Esophagus squamous epithelium (tissue), 5 donors: ENCODE measurements around the gene ANXA2. TPM values are rescaled to one million over a fixed set of nuclear protein-coding genes. Genes with fewer than 3 reads are reported as not detected.
A peak's percentile ranks its signal among the peaks of the same experiment; 100 is the strongest.
"Not testable (repeated sequence)": the region's sequence is repeated elsewhere in the genome, so short reads cannot be mapped to it uniquely, and the experiment has no call there.

Experiments used
- DNase-seq: peaks from one replicate; lab custom pipeline; 2025; lab: John Stamatoyannopoulos, UW
- H3K27ac ChIP-seq, 4 donors: fragments of 200-600 bp; sonication (generic); one replicate each; pipeline ENCODE4 v1.5.1; 2016 to 2019; ENCODE audit warnings: mild to moderate bottlenecking in 1 of 4
- H3K27me3 ChIP-seq, 4 donors: fragments of 200-600 bp; sonication (generic); 1 replicate in 3 of 4; 2 replicates in 1 of 4; pipeline versions ENCODE4 v1.5.1 to v1.6.0; 2017 to 2021; ENCODE audit warnings: antibody characterized with exemption in 1 of 4
- H3K36me3 ChIP-seq, 3 donors: fragments of 200-600 bp; sonication (generic); one replicate each; pipeline ENCODE4 v1.5.1; 2016 to 2019
- H3K4me1 ChIP-seq, 3 donors: fragments of 200-600 bp; sonication (generic); one replicate each; pipeline ENCODE4 v1.5.1; 2017 to 2019
- H3K4me3 ChIP-seq, 4 donors: fragments of 200-600 bp; sonication (generic); 1 replicate in 3 of 4; 2 replicates in 1 of 4; pipeline ENCODE4 v1.5.1; 2016 to 2019; ENCODE audit warnings: mild to moderate bottlenecking in 2 of 4, moderate library complexity in 1 of 4
- H3K9me3 ChIP-seq, 3 donors: fragments of 200-600 bp; sonication (generic); one replicate each; pipeline ENCODE4 v1.5.1; 2016 to 2019
- POLR2A ChIP-seq, 4 donors: fragments of 450-650 bp; IDR thresholded peaks; one replicate each; pipeline ENCODE4 v1.6.1; 2017; ENCODE audit warnings: antibody characterized with exemption in 4 of 4, mild to moderate bottlenecking in 4 of 4, moderate library complexity in 3 of 4
- WGBS, 2 donors: methylation state at CpG; one replicate each; pipeline ENCODE4 v1.1.5; 2018; 5-methylcytosine and 5-hydroxymethylcytosine counted together
- intact Hi-C: fragments of 100-400 bp; cut with DNase I; formaldehyde crosslinking; loops from one replicate; pipeline ENCODE4 v1.15.0; 2022
- total RNA-seq, 4 donors: library from RNA; depleted of rRNA; stranded (reverse); fragments of >200 nt; gene quantifications; one replicate each; pipeline ENCODE4 v1.1.0, GENCODE V29; 2016
- TF ChIP-seq, protein P1 (sequence below), 6 experiments: fragments of 450-650 bp in 4 of 6; fragments of 200-600 bp in 2 of 6; sonication (generic) in 2 of 6; IDR thresholded peaks; one replicate each; pipeline ENCODE4 v1.5.1; 2016 to 2019; ENCODE audit warnings: antibody characterized with exemption in 6 of 6, mild to moderate bottlenecking in 4 of 6, moderate library complexity in 4 of 6
- donor health status: DM: yes; HTN: yes; CAD: no.

ANXA2 gene
- total RNA-seq, 4 donors from 2014 or later: 2,116 to 2,445 (median 2,399) TPM

DNA sequence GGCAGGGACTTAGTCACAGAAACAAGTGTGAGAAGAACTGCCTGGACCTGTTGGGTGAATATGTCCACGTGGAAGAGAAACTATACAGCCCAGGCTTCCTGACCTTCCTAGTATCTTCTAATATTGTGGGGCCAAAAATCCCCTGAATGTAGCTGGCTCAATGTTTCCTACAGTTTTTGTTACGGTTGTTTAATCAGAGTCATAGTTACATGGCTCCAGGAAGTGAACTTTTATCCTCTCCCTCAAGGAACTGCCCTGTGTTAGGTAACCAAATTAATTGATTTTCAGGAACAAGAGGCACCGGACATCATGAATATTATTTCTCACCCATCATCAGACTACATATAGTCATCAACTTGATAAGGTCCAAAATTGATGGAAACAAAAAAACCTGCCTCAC lies 59.0 kb downstream of the ANXA2 start:
- Histone ChIP-seq H3K36me3 (peaks cover 0 to 2% (median 0%) of the 10 kb centered on the region in 3 donors), H3K27ac (no peak overlapping the region), H3K4me3 (no peak overlapping the region), H3K4me1 (no peaks in the 10 kb centered on the region), H3K27me3 (no peaks in the 10 kb centered on the region), H3K9me3 (no peaks in the 10 kb centered on the region)
- DNase-seq: no peak
- 46 to 50% methylated on average over 3 of the region's 3 CpGs for WGBS, 2 donors
- TF ChIP-seq, protein P1, sequence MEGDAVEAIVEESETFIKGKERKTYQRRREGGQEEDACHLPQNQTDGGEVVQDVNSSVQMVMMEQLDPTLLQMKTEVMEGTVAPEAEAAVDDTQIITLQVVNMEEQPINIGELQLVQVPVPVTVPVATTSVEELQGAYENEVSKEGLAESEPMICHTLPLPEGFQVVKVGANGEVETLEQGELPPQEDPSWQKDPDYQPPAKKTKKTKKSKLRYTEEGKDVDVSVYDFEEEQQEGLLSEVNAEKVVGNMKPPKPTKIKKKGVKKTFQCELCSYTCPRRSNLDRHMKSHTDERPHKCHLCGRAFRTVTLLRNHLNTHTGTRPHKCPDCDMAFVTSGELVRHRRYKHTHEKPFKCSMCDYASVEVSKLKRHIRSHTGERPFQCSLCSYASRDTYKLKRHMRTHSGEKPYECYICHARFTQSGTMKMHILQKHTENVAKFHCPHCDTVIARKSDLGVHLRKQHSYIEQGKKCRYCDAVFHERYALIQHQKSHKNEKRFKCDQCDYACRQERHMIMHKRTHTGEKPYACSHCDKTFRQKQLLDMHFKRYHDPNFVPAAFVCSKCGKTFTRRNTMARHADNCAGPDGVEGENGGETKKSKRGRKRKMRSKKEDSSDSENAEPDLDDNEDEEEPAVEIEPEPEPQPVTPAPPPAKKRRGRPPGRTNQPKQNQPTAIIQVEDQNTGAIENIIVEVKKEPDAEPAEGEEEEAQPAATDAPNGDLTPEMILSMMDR (IDR thresholded peaks at IDR 0.05): no peak
- no peak for TF ChIP-seq POLR2A (IDR thresholded peaks at IDR 0.05)
- intact Hi-C loops: no loop called here

DNA sequence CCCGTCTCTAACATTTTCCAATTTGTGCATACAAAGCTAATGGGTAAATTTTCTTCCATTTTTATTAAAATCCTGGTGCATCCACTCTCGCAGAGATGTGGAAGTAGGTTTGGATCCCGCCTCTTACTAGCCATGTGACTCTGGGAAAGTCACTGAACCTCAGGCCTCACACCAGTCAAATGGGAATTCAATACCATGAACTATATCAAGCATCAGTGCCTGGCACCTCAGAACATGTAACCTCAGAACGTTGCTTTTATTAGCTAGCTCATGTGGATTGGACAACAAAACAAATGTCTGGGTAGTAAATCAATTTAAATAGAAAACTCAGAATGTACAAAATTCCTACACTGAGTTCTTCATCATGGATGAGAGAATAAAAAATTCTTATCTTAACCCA lies 60.7 kb downstream of the ANXA2 start:
- TF ChIP-seq POLR2A (IDR thresholded peaks at IDR 0.05): no peak
- TF ChIP-seq, protein P1 (IDR thresholded peaks at IDR 0.05): no peak
- Histone ChIP-seq H3K4me3 (no peak overlapping the region), H3K9me3 (no peaks in the 10 kb centered on the region), H3K4me1 (no peaks in the 10 kb centered on the region), H3K36me3 (no peaks in the 10 kb centered on the region), H3K27me3 (no peaks in the 10 kb centered on the region), H3K27ac (no peak overlapping the region)
- DNase-seq: no peak
- intact Hi-C loops: no loop called here
- 73 to 83% methylated on average over 4 of the region's 4 CpGs for WGBS, 2 donors

DNA sequence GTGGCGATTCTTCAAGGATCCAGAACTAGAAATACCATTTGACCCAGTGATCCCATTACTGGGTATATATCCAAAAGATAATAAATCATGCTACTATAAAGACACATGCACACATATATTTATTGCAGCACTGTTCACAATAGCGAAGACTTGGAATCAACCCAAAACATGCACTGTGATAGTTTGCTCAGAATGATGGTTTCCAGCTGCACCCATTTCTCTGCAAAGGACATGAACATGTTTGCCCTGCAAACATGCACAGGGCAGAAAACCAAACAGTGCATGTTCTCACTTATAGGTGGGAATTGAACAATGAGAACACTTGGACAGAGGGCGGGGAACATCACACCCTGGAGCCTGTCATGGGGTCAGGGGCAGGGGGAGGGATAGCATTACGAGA lies 62.5 kb downstream of the ANXA2 start:
- H3K4me1 ChIP-seq, DNase-seq, H3K4me3 ChIP-seq, H3K9me3 ChIP-seq, intact Hi-C loops, H3K27ac ChIP-seq, H3K27me3 ChIP-seq, H3K36me3 ChIP-seq: not testable (repeated sequence)
- 62 to 80% methylated on average over 3 of the region's 4 CpGs for WGBS, 2 donors

DNA sequence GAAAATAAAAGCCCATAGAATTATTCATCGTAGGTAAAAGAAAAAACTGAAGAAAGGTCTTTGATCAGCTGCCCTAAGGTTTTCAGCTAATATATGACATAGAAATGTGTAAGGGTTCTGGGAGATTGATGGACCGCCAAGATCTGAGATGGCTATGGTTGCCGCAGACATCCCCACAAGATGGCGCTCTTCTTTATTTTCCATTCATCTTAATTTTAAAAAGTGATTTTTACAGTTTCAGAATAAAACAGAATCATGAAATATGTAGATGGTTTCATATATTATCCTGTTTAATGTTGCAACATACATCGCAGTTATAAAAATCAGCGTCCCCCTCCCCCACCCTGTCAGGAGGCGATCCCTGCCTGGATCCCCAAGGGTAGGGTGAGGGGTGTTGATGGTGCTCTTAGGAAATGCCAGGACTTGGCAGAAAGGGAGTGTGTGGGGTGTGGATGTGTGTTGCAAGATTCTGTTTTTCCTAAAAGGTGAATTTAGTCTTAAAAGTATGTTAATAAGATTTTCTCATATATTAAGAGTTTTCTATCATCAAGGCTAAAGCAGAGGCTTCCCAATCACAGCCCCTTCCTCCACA lies 68.8 kb downstream of the ANXA2 start:
- intact Hi-C loops: loop anchor here (10.0 kb wide), 1 partner anchor 604 kb away; no protein-coding TSS in a partner anchor
- TF ChIP-seq POLR2A (IDR thresholded peaks at IDR 0.05): no peak
- TF ChIP-seq, protein P1 (IDR thresholded peaks at IDR 0.05): peak; percentile 28 to 66 (median 54)
- no peak for DNase-seq
- H3K9me3 ChIP-seq: no peaks in the 10 kb centered on the region
- 7 to 16% methylated on average over 7 of the region's 7 CpGs for WGBS, 2 donors
- no peaks in the 10 kb centered on the region for H3K36me3 ChIP-seq
- no peak overlapping the region for H3K27ac ChIP-seq
- no peak overlapping the region for H3K4me3 ChIP-seq
- H3K27me3 ChIP-seq: peaks cover 0 to 51% (median 0%) of the 10 kb centered on the region in 4 donors
- peaks cover 0 to 4% (median 4%) of the 10 kb centered on the region in 3 donors for H3K4me1 ChIP-seq

DNA sequence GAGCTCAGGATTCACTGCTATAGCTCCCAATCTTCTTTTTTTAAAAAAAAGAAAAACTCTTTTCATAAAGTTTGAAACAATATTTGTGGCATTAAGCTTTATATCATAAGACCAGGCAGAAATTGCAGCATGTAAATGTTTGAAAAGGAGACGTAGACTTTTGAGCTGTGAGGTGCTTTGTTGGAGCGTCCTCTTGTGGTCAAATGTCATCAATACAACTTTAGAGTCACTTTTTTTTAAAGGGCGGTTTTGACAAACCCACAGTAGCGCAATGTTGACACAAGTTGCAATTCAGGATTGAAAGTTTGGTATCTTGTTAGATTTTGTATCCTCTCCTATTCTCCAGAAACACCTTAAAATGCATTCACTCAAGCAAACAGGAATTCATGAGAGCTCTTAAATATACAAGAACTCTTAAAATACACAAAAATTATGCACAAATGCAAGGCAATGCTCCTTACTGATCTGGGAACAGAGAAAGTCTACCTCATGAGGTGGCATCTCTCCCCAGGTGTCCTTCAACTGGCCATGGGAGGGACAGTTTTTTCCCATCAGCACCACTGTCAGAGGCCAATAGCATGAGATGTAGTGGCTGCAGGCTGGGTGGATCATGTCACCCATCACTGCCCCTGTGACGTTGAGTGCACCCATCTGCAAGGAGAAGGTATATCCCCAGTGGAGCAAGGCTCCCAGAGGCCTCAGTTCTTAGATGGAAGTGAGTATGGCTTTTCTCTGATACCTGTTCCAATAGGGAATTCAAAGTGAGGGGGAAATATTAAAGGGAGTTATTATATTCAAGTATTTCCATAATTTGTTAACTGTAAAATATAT lies 70.7 kb downstream of the ANXA2 start:
- intact Hi-C loops: loop anchor here (10.0 kb wide), 1 partner anchor 602 kb away; no protein-coding TSS in a partner anchor
- Histone ChIP-seq H3K27me3 (peaks cover 0 to 51% (median 0%) of the 10 kb centered on the region in 4 donors), H3K4me1 (peaks cover 0 to 4% (median 4%) of the 10 kb centered on the region in 3 donors), H3K36me3 (no peaks in the 10 kb centered on the region), H3K27ac (no peak overlapping the region), H3K4me3 (no peak overlapping the region), H3K9me3 (no peaks in the 10 kb centered on the region)
- 11 to 13% methylated on average over 5 of the region's 5 CpGs for WGBS, 2 donors
- no peak for DNase-seq
- no peak for TF ChIP-seq POLR2A (IDR thresholded peaks at IDR 0.05)
- TF ChIP-seq, protein P1 (IDR thresholded peaks at IDR 0.05): peak; percentile 51 to 91 (median 78)
